HepG2 (cell line): ENCODE measurements around the gene XRCC3. TPM values are rescaled to one million over a fixed set of nuclear protein-coding genes. Genes with fewer than 3 reads are reported as not detected.
A peak's percentile ranks its signal among the peaks of the same experiment; 100 is the strongest.

Experiments used
- ATAC-seq: fragments of 200-7000 bp; cut with Tn5 transposase; 3 replicates; pipeline ENCODE4 v1.9.1; 2020; ENCODE audit warnings: mild to moderate bottlenecking, moderate library complexity
- BruUV-seq: library from RNA; stranded (reverse); fragments of 400-500 nt; replicated peaks from 2 replicates; lab custom pipeline; 2021; lab: Mats Ljungman, UMichigan
- CTCF ChIA-PET: fragments of 300-600 bp; formaldehyde crosslinking; extraction: SDS; loops from one replicate; lab custom pipeline; 2021; ENCODE audit warnings: low total read pairs, inconsistent platforms, low intra/inter-chr PET ratio; lab: Yijun Ruan, JAX
- POLR2A ChIA-PET: fragments of 350-600 bp; sonication (Branson Sonifier 250); formaldehyde crosslinking; loops from one replicate; lab custom pipeline; 2020; ENCODE audit warnings: antibody characterized with exemption, inconsistent platforms; lab: Yijun Ruan, JAX
- DNase-seq: peaks from one replicate; pipeline ENCODE4 v3.0.0-alpha.2; 2015; ENCODE audit warnings: low spot score
- FAIRE-seq: peaks from 3 replicates; lab custom pipeline; 2011; peaks lifted over from hg19 to GRCh38; lab: Jason Lieb, UNC
- H2AFZ ChIP-seq: one replicate; pipeline ENCODE4 v1.6.1; 2011; ENCODE audit warnings: low read length, inconsistent platforms
- H3K27ac ChIP-seq: fragments of 300-600 bp; 3 replicates; pipeline ENCODE4 v1.8.0; 2011; ENCODE audit warnings: mixed run types, mild to moderate bottlenecking, mixed read lengths, low read length, inconsistent platforms; ENCODE audit not compliant: insufficient read depth; ENCODE audit errors: extremely low read length
- H3K27me3 ChIP-seq, 2 experiments: fragments of 200-600 bp in 1 of 2; 2 replicates in 1 of 2; 3 replicates in 1 of 2; pipeline versions ENCODE4 v1.6.0 to v1.8.0; 2011; ENCODE audit warnings: low read length in 2 of 2, mild to moderate bottlenecking in 2 of 2, moderate library complexity in 2 of 2, inconsistent platforms in 1 of 2; ENCODE audit not compliant: insufficient read depth in 2 of 2, control insufficient read depth in 1 of 2
- H3K36me3 ChIP-seq, 2 experiments: fragments of 200-600 bp in 1 of 2; replicated peaks in 1 of 2; 2 replicates in 1 of 2; 3 replicates in 1 of 2; pipeline versions ENCODE4 v1.5.1 to v1.8.0; 2011; ENCODE audit warnings: low read length in 2 of 2, inconsistent platforms in 1 of 2; ENCODE audit not compliant: insufficient read depth in 2 of 2, control insufficient read depth in 1 of 2
- H3K4me1 ChIP-seq: 2 replicates; pipeline ENCODE4 v1.5.1; 2012; ENCODE audit warnings: low read length, inconsistent platforms; ENCODE audit not compliant: insufficient read depth
- H3K4me2 ChIP-seq: 2 replicates; pipeline ENCODE4 v1.6.0; 2011; ENCODE audit warnings: low read depth, low read length, inconsistent platforms
- H3K4me3 ChIP-seq, 3 experiments: fragments of 200-600 bp in 1 of 3; sonication (generic), shearing (Covaris generic) in 1 of 3; replicated peaks in 1 of 3; 2 replicates each; pipeline ENCODE4 v1.5.1; 2011 to 2016; ENCODE audit warnings: low read length in 3 of 3, inconsistent platforms in 2 of 3, low read depth in 2 of 3, mild to moderate bottlenecking in 2 of 3, control low read depth in 1 of 3, mixed read lengths in 1 of 3; ENCODE audit not compliant: insufficient read depth in 1 of 3
- H3K79me2 ChIP-seq: one replicate; pipeline ENCODE4 v1.6.1; 2011; ENCODE audit warnings: low read length, inconsistent platforms; ENCODE audit not compliant: insufficient read depth
- H3K9ac ChIP-seq: 2 replicates; pipeline ENCODE4 v1.6.0; 2011; ENCODE audit warnings: mild to moderate bottlenecking, low read depth, low read length, inconsistent platforms; ENCODE audit not compliant: insufficient read depth
- H3K9me3 ChIP-seq: 2 replicates; pipeline ENCODE4 v1.5.1; 2012; ENCODE audit warnings: mild to moderate bottlenecking, low read length
- H4K20me1 ChIP-seq: 2 replicates; pipeline ENCODE4 v1.6.0; 2011; ENCODE audit warnings: inconsistent platforms, mild to moderate bottlenecking, low read length, moderate library complexity; ENCODE audit not compliant: insufficient read depth
- CEBPB ChIP-seq: IDR thresholded peaks from 2 replicates; pipeline ENCODE4 v1.6.1; 2011; ENCODE audit warnings: low read depth, low read length, improper control_type of control experiment, borderline replicate concordance
- CEBPG ChIP-seq: IDR thresholded peaks from 2 replicates; pipeline ENCODE4 v1.6.1; 2016
- HNRNPH1 ChIP-seq: fragments of 200-400 bp; formaldehyde crosslinking; optimal IDR thresholded peaks from 2 replicates; pipeline ENCODE3; 2017; ENCODE audit warnings: mild to moderate bottlenecking, low read depth, low read length
- RFX1 ChIP-seq: fragments of 450-650 bp; IDR thresholded peaks from 2 replicates; pipeline ENCODE4 v1.6.1; 2017
- RNF2 ChIP-seq: fragments of 450-650 bp; conservative IDR thresholded peaks from 2 replicates; pipeline ENCODE4 v1.6.1; 2016; ENCODE audit warnings: low read depth
- ZNF770 ChIP-seq: sonication (generic); formaldehyde crosslinking; IDR thresholded peaks from 2 replicates; pipeline ENCODE4 v1.5.0; 2020; ENCODE audit warnings: mild to moderate bottlenecking, missing genetic modification reagents
- WGBS: methylation state at CpG from one replicate; pipeline ENCODE4 v1.1.6; 2017; ENCODE audit warnings: low lambda C conversion rate; 5-methylcytosine and 5-hydroxymethylcytosine counted together
- in situ Hi-C: cut with HindIII; loops from 2 replicates; pipeline ENCODE4 v1.10.0; 2017; ENCODE audit warnings: low pct_unique_long_range_greater_than_20kb; ENCODE audit not compliant: extremely low pct_ligation_motif_present
- intact Hi-C: fragments of 100-400 bp; cut with micrococcal nuclease; formaldehyde crosslinking; loops from one replicate; pipeline ENCODE4 v1.10.0; 2022; ENCODE audit not compliant: unreplicated experiment
- polyA plus RNA-seq, 8 experiments: library from polyadenylated mRNA; depleted of rRNA in 3 of 8; stranded (reverse) in 7 of 8; unstranded in 1 of 8; fragments of >200 nt; fragmentation: Illumina TruSeq in 4 of 8; extraction: Trizol in 4 of 8; gene quantifications; 2 replicates each; pipeline versions ENCODE4 v1.2.1 to v1.2.3, GENCODE V29; 2011 to 2016; ENCODE audit warnings: low read depth in 4 of 8, missing spikeins in 1 of 8, mixed read lengths in 1 of 8; ENCODE audit not compliant: insufficient read depth in 1 of 8
- total RNA-seq, 5 experiments: library from RNA; depleted of rRNA; stranded (reverse); fragments of >200 nt; fragmentation: Illumina TruSeq; extraction: Trizol; gene quantifications; 2 replicates each; pipeline ENCODE4 v1.2.3, GENCODE V29; 2016; ENCODE audit warnings: low read depth in 1 of 5

The XRCC3 gene
- total and polyA plus RNA-seq, 2 of the 13 experiments (the other 11 are each of a cell fraction or from before 2014, with no cell fraction given) = 5.4 to 25.8 TPM

GRCh38 chr14:103737432-103738045 lies 22.3 kb upstream of the XRCC3 start:
- intact Hi-C loops = no loop called here
- Histone ChIP-seq H3K27me3 (no peaks in the 10 kb centered on the region), H3K27ac (peak overlapping the region; percentile 11), H3K4me3 (no peak overlapping the region), H2AFZ (no peak overlapping the region), H3K79me2 (no peaks in the 10 kb centered on the region), H4K20me1 (no peaks in the 10 kb centered on the region), H3K4me2 (no peak overlapping the region), H3K4me1 (0 out of 2 replicates have a peak, but pooled peaks cover 10% of the 10 kb centered on the region)
- CTCF ChIA-PET = no interaction called here
- BruUV-seq = no TSS peak
- ATAC-seq = no peak
- in situ Hi-C loops = no loop called here
- TF ChIP-seq ZNF770 (CRISPR knock-in tag) (peak; percentile 99), HNRNPH1 (no peak), RFX1 (peak; percentile 29; the same call in 1 of the 2 replicates), RNF2 (no peak), CEBPB (peak; percentile 80), CEBPG (CRISPR knock-in tag) (peak; percentile 77; the same call in 1 of the 2 replicates)
- TF ChIP-seq, all 625 proteins: peak for 4
- FAIRE-seq = no peak
- 86% methylated on average over 10 of the region's 16 CpGs for WGBS
- POLR2A ChIA-PET = no interaction called here
- H3K36me3 ChIP-seq = peaks cover 15 to 34% of the 10 kb centered on the region in 2 experiments; a peak in 4 of 5 replicates
- peak; percentile 12 for DNase-seq
- H3K9me3 ChIP-seq = no peaks in the 10 kb centered on the region
- no peak overlapping the region for H3K9ac ChIP-seq
